ENCODE measurements around the gene FILIP1L. TPM values are rescaled to one million over a fixed set of nuclear protein-coding genes. Genes with fewer than 3 reads are reported as not detected.
A peak's percentile ranks its signal among the peaks of the same experiment; 100 is the strongest.

FILIP1L gene
- total RNA-seq, 1 experiment from 2014 or later: 0.07 TPM

GRCh38 chr3:100009276-100010086 lies 104.8 kb downstream of the FILIP1L start:
- Histone ChIP-seq H2AK5ac (ENCODE audit: insufficient read length, low read length) (no peak overlapping the region), H3K4me2 (ENCODE audit: insufficient read depth, insufficient read length, low read length) (no peak overlapping the region), H2BK20ac (ENCODE audit: low read depth, low read length, poor library complexity, severe bottlenecking) (peak overlapping the region; percentile 11), H3T11ph (ENCODE audit: low read length) (no peak overlapping the region), H4K5ac (ENCODE audit: insufficient read length, low read depth, low read length) (no peak overlapping the region), H3K27ac (ENCODE audit: insufficient read length, low read depth, low read length) (no peak overlapping the region), H3K14ac (ENCODE audit: insufficient read depth, low read length) (no peak overlapping the region), H3K18ac (ENCODE audit: insufficient read length, low read depth, low read length) (no peak overlapping the region), H3K23me2 (ENCODE audit: insufficient read length, low read depth, low read length, poor library complexity, severe bottlenecking) (no peaks in the 10 kb centered on the region), H4K20me1 (ENCODE audit: control insufficient read depth, insufficient read depth, insufficient read length) (no peaks in the 10 kb centered on the region), H2BK15ac (ENCODE audit: low read depth, low read length) (no peak overlapping the region), H4K8ac (replicated peaks; ENCODE audit: insufficient read length, low read depth, low read length) (no peak overlapping the region), H2AFZ (ENCODE audit: low read length) (no peak overlapping the region), H4K91ac (ENCODE audit: insufficient read length, low read depth, low read length) (no peak overlapping the region), H3K9me3 (ENCODE audit: control insufficient read depth, low read depth, low read length) (no peaks in the 10 kb centered on the region), H3K27me3 (ENCODE audit: insufficient read depth, low read length) (no peaks in the 10 kb centered on the region), H3K4me1 (ENCODE audit: insufficient read depth, low read length) (peaks cover 4% of the 10 kb centered on the region), H2BK5ac (ENCODE audit: insufficient read length, low read length) (no peak overlapping the region), H2BK12ac (ENCODE audit: insufficient read length, low read depth, low read length) (no peak overlapping the region), H3K79me2 (ENCODE audit: insufficient read depth, low read length) (no peaks in the 10 kb centered on the region), H3K56ac (ENCODE audit: insufficient read length, low read depth, low read length) (no peak overlapping the region), H2BK120ac (ENCODE audit: low read depth, low read length, poor library complexity, severe bottlenecking) (no peak overlapping the region), H3K9ac (ENCODE audit: extremely low read depth, insufficient read length, low read length) (no peak overlapping the region), H3K79me1 (ENCODE audit: insufficient read depth, low read depth, low read length, poor library complexity, severe bottlenecking) (peaks cover 3% of the 10 kb centered on the region), H3K4ac (ENCODE audit: low read depth, low read length) (no peak overlapping the region), H3K23ac (ENCODE audit: insufficient read length, low read depth, low read length) (no peak overlapping the region)
- Mint-ChIP-seq H3K36me3 (ENCODE audit: insufficient read depth in 1 of 3, low read depth in 3 of 3) (peaks cover 0 to 3% (median 0%) of the 10 kb centered on the region in 3 experiments; a peak in 2 of 7 replicates), H3K4me3 (no peak overlapping the region), H3K4me1 (peaks cover 16 to 22% of the 10 kb centered on the region in 2 experiments), H3K27ac (no peak overlapping the region; a peak in 1 of 7 replicates), H3K9me3 (peaks cover 0 to 3% of the 10 kb centered on the region in 2 experiments; a peak in 1 of 5 replicates), H3K27me3 (ENCODE audit: low read depth) (no peaks in the 10 kb centered on the region)
- DNase-seq: no peak
- TF ChIP-seq CTCF (conservative IDR thresholded peaks at IDR 0.05): no peak
- WGBS (ENCODE audit: extremely low coverage, insufficient read length, low lambda C conversion rate): no CpG with 5 or more reads among the region's 5 CpGs
